Measurements from ENCODE around the gene HK1. TPM values are rescaled to one million over a fixed set of nuclear protein-coding genes. Genes with fewer than 3 reads are reported as not detected.

The HK1 gene
- total and polyA plus RNA-seq, 2 of the 13 experiments (the other 11 are each of a cell fraction or from before 2014, with no cell fraction given), result 0.29 to 1.5 TPM

DNA sequence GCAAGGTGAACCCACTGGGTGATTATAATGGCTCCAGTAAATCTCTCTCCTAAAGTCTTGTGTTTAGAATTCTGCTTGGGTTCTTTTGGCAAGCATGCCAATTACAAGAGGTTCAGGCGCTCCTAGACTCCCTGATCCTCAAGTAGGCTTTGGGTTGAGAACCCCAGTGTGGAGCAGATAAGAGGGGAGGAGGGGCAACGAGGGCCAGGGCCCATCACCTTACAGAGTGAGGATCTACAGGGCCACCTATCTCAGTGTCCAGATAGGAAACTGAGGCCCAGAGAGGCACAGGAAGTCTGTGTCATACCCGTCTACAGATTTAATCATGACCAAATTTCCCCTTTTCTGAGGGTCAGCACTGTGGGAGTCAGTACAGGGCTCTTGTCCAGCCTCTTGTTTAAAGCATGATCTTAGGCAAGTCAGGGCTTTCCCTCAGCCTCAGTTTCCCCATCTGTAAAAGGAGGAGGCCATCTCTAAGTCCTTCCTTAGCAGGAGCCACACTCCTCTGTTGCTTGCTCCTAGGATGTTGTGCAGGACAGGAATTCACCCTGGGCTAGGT, 134.0 kb downstream of the HK1 start:
- Histone ChIP-seq H4K20me1 (ENCODE audit: insufficient read depth, low read length) (no peaks in the 10 kb centered on the region), H3K9ac (ENCODE audit: insufficient read depth, low read depth, low read length) (no peak overlapping the region), H3K79me2 (ENCODE audit: insufficient read depth, low read length) (no peaks in the 10 kb centered on the region), H3K27ac (ENCODE audit: extremely low read length, insufficient read depth, low read length) (no peak overlapping the region), H3K27me3 (ENCODE audit: control insufficient read depth in 1 of 2, insufficient read depth in 2 of 2, low read length in 2 of 2) (no peaks in the 10 kb centered on the region), H3K4me2 (ENCODE audit: low read depth, low read length) (no peak overlapping the region), H3K36me3 (replicated peaks in 1 of 2; ENCODE audit: control insufficient read depth in 1 of 2, insufficient read depth in 2 of 2, low read length in 2 of 2) (no peaks in the 10 kb centered on the region), H3K9me3 (ENCODE audit: low read length) (no peaks in the 10 kb centered on the region), H3K4me1 (ENCODE audit: insufficient read depth, low read length) (peaks cover 24% of the 10 kb centered on the region), H3K4me3 (replicated peaks in 1 of 3; ENCODE audit: insufficient read depth in 1 of 3, low read depth in 2 of 3, low read length in 3 of 3) (no peak overlapping the region), H2AFZ (ENCODE audit: low read length) (no peak overlapping the region)
- DNase-seq (ENCODE audit: low spot score) (no peak), FAIRE-seq (no peak), ATAC-seq (no peak)
- intact Hi-C loops (cut with micrococcal nuclease; ENCODE audit: unreplicated experiment), result no loop called here
- no TSS peak for BruUV-seq (replicated peaks)
- ChIA-PET CTCF (ENCODE audit: low intra/inter-chr PET ratio, low total read pairs) (no interaction called here), POLR2A (no interaction called here)
- TF ChIP-seq ZNF703 (CRISPR knock-in tag; IDR thresholded peaks at IDR 0.05; ENCODE audit: borderline replicate concordance), result no peak
- no peak for TF ChIP-seq ZNF343 (CRISPR knock-in tag; IDR thresholded peaks at IDR 0.05)
- TF ChIP-seq SRSF1 (optimal IDR thresholded peaks at IDR 0.05; ENCODE audit: low read depth, low read length), result no peak
- TF ChIP-seq BORCS8-MEF2B (CRISPR knock-in tag; IDR thresholded peaks at IDR 0.05), result no peak
- no peak for TF ChIP-seq ZNF329 (CRISPR knock-in tag; IDR thresholded peaks at IDR 0.05; ENCODE audit: low read depth)
- TF ChIP-seq, protein P1, sequence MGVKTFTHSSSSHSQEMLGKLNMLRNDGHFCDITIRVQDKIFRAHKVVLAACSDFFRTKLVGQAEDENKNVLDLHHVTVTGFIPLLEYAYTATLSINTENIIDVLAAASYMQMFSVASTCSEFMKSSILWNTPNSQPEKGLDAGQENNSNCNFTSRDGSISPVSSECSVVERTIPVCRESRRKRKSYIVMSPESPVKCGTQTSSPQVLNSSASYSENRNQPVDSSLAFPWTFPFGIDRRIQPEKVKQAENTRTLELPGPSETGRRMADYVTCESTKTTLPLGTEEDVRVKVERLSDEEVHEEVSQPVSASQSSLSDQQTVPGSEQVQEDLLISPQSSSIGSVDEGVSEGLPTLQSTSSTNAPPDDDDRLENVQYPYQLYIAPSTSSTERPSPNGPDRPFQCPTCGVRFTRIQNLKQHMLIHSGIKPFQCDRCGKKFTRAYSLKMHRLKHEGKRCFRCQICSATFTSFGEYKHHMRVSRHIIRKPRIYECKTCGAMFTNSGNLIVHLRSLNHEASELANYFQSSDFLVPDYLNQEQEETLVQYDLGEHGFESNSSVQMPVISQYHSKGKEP (CRISPR knock-in tag; IDR thresholded peaks at IDR 0.05), result no peak
- TF ChIP-seq, protein P2, sequence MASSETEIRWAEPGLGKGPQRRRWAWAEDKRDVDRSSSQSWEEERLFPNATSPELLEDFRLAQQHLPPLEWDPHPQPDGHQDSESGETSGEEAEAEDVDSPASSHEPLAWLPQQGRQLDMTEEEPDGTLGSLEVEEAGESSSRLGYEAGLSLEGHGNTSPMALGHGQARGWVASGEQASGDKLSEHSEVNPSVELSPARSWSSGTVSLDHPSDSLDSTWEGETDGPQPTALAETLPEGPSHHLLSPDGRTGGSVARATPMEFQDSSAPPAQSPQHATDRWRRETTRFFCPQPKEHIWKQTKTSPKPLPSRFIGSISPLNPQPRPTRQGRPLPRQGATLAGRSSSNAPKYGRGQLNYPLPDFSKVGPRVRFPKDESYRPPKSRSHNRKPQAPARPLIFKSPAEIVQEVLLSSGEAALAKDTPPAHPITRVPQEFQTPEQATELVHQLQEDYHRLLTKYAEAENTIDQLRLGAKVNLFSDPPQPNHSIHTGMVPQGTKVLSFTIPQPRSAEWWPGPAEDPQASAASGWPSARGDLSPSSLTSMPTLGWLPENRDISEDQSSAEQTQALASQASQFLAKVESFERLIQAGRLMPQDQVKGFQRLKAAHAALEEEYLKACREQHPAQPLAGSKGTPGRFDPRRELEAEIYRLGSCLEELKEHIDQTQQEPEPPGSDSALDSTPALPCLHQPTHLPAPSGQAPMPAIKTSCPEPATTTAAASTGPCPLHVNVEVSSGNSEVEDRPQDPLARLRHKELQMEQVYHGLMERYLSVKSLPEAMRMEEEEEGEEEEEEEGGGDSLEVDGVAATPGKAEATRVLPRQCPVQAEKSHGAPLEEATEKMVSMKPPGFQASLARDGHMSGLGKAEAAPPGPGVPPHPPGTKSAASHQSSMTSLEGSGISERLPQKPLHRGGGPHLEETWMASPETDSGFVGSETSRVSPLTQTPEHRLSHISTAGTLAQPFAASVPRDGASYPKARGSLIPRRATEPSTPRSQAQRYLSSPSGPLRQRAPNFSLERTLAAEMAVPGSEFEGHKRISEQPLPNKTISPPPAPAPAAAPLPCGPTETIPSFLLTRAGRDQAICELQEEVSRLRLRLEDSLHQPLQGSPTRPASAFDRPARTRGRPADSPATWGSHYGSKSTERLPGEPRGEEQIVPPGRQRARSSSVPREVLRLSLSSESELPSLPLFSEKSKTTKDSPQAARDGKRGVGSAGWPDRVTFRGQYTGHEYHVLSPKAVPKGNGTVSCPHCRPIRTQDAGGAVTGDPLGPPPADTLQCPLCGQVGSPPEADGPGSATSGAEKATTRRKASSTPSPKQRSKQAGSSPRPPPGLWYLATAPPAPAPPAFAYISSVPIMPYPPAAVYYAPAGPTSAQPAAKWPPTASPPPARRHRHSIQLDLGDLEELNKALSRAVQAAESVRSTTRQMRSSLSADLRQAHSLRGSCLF (CRISPR knock-in tag; IDR thresholded peaks at IDR 0.05; ENCODE audit: borderline replicate concordance), result no peak
- TF ChIP-seq FOXO1 (CRISPR knock-in tag; IDR thresholded peaks at IDR 0.05), result no peak
- TF ChIP-seq HNRNPUL1 (IDR thresholded peaks at IDR 0.05; ENCODE audit: low read depth, low read length), result no peak
- no peak for TF ChIP-seq NCOA2 (CRISPR knock-in tag; IDR thresholded peaks at IDR 0.05)
- TF ChIP-seq IRF2 (CRISPR knock-in tag; IDR thresholded peaks at IDR 0.05), result no peak
- no peak for TF ChIP-seq ZFP1 (CRISPR knock-in tag; IDR thresholded peaks at IDR 0.05)
- TF ChIP-seq ZNF564 (CRISPR knock-in tag; IDR thresholded peaks at IDR 0.05), result no peak
- in situ Hi-C loops (cut with HindIII; ENCODE audit: extremely low pct_ligation_motif_present, low pct_unique_long_range_greater_than_20kb), result no loop called here
- WGBS (ENCODE audit: low lambda C conversion rate), result 39% methylated on average over 3 of the region's 3 CpGs

All from HepG2 (cell line).